HG03060 (cell line): ENCODE results near the gene HIPK2.

ENCODE experiments used
- ATAC-seq: cut with Tn5 transposase; IDR thresholded peaks from one replicate; pipeline ENCODE4 v1.9.1; 2021; ENCODE audit warnings: low read depth, moderate number of reproducible peaks; ENCODE audit not compliant: unreplicated experiment

The HIPK2 gene

DNA sequence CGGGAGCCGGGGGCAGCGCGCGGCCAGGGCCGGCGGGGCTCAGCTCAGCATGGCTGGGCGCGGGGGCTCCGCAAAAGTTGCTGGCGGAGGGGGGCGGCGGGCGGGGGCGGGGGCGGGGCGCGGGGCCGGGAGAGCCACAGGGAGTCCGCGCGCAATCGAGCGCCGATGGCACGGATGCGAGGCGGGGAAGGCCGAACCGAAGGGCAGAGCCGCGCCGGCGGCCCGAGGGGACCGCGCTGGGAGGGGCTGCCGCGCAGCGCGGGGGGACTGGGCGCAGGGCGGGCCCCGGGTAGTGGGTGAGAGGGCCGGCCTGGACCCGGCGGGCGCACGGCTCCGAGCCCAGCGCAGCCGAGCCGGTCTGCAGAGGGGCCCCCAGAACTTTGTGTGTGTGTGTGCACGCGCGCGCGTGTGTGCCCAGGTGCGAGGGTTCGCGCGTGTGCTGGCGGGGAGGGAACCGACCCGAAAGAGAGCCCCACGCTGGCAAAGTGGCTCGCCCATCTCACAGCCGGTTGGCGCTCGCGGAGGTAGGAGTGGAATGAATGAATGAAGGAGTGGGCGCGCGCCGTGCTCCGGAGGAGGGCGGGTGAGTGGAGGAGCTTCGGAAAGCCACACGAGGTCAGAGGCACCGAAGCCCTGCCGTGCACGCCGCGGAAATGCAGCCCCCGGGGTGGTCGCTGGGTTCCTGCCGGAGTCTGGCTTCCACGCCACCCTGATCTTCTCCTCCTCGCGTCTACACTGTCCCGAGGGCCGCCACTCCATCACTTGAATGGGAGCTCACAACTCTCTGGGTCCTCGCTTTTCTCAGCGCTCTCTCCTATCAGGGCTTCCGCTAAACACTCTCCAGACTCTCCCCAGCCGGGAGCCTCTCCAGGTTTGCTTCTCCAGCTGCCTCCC, at the start of gene HIPK2:
Gene HIPK2 (minus strand): TSS at position 51 of the 894 bp plus-strand sequence. CDS start 375 bp downstream, outside the sequence.
- no peak for ATAC-seq

DNA sequence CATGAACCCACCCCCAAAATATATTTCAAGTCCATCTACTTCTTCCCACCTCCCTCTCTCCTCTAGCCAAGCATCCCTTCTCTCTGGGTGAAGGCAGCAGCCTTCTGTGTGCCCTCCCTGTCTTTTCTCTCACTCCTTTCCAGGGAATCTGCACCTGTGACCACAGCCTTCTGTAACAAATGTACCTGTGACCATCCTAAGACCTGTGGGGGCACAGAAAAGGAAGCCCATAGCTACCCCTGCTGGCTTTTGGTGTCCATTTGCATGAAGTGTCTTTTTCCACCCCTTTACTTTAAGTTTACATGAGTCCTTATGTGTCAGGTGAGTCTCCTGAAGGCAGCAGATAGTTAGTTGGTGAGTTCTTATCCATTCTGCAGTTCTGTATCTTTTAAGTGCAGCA, 49.2 kb upstream of the HIPK2 start:
- ATAC-seq = no peak

DNA sequence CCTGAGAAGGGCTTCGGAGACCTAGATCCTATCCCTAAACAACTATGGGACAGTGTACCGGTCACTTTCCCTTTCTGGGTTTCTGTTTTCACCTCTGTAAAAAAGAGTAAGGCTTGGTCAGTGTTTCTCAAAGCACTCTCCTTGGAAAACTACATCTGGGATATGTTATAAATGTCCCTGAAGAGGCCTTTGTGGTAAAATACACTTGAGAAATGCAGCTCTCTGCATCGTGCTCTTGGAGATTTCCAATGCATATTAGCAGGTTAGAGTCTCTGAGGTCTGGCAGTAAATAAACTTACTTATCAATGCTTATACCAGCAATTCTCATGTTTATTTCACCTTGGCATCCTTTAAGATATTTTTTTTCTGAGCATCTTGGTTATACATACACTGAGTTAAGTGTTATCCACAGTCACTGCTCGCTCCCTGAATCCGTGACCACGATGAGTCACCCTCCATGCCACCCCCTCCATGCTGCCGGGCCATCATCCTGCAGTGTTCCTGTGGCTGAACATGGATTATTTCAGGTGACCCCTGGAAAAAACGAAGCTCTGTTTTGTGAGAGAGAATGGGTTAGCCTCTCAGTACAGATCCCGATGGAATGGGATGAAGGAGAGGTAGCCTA, 48.0 kb upstream of the HIPK2 start:
- ATAC-seq = no peak

DNA sequence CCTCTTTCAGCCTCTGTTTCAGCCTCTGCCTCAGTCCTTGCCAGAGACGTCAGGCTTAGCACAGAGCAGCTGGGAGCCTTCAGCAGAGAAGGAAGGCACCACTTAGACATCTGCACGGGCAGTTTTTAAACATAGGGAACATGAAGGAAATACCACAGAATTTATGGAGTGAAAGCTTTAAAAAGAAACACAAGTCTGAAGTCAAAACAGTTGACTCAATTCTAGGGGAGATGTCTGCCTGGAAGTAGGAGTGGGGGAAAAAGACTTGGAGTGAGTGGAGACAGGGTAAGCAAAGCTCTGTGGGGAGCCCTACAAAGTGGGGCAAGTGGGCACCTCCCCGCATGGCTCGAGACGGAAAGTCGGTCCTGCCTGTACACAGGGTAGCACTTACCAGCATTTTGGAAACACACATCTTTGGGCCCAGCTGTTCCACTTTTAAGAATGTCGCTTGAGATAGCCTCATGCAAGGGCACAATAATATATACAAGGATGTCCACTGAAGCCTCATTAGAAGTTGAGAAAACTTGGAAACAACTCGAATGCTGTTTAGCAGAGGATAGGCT, 46.2 kb upstream of the HIPK2 start:
- ATAC-seq = no peak

DNA sequence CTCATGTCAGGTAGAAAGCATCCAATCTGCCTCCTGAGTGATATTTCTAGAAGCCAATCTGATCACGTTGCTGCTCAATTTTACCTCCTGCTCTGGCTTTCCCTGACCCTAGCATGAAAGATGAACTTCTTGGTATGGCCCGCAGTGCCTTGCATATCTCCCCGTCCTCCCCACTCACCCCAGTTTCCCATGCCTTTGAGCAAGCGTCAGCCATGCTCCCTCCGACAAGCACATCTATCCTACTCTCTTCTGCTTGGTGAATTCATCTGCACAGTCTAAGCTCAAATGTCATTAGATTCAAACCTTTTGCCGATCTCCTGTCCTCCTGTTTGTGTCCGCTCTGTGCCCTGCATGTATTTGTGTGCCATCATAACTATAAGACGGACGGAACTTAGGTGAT, 45.1 kb upstream of the HIPK2 start:
- ATAC-seq = no peak

DNA sequence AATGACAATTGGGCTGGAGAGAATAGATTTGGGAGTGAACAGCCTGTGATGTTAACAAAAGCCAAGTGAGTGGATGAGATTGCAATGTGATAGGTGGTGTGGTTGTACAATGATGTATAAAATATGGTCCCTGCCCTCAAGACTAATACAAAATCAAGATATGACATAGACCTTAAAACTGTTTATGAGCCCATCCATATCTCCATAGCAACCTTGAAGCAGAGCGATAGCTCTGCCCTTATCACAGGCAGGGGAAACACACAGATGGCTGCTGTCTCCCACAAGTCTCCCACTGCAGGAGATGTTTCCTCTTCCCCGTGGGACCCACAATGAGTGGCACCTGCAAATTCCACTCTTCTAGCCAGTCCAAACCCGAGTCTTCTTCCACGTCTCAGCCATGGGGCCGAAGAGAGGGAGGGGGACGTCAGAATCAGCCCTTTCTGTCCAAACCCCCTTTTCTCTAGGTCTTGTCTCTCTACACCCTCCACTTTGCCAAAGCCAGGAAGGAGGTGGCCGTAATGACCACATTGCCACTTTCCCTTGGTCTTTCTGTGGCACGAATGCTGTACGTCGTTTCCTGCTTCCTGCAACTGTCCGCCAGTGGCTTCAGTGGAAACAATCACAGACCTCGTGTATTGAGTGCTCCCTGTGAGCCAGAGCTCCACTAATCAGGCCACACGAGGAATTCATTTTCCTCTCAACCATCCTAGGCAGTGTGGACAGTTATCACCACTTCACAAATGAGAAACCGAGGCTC, 43.7 kb upstream of the HIPK2 start:
- ATAC-seq = no peak

DNA sequence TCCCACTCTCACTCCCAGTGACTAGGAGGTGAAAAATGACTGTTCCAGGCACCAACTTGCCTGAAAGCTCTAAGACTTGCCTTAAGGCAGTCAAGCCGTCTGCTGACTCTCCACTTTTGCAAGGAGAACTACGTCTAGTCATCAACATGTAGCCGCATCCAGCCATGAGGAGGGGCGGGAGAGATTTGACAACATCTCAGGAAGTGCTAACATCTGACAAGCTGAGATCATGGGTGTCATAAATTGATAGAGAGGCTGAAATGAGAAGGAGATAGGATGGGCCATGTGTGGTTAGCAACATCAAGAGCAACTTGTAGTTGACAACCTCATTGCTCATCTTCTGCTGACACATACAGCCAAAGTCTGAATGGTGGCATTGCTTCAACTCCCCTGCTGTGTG, 42.3 kb upstream of the HIPK2 start:
- ATAC-seq = no peak

DNA sequence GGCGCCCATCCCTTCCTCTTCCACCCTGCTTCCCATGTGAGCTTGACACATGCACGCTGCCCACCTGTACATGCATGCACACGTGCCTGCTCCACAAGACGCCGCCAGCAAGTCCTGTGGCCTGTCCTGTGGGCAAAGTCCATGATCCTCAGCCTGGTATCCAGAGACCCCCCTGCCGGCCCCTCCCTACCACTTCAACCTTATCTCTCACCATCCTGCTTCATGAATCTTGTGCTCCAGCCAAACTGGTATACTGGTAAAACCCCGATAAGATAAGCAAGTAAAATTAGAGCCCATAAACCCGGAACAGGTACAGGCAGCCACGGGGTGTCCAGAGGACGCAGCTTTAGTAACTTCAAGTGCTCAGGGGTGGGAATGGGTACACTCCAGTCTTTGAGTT, 39.5 kb upstream of the HIPK2 start:
- no peak for ATAC-seq

DNA sequence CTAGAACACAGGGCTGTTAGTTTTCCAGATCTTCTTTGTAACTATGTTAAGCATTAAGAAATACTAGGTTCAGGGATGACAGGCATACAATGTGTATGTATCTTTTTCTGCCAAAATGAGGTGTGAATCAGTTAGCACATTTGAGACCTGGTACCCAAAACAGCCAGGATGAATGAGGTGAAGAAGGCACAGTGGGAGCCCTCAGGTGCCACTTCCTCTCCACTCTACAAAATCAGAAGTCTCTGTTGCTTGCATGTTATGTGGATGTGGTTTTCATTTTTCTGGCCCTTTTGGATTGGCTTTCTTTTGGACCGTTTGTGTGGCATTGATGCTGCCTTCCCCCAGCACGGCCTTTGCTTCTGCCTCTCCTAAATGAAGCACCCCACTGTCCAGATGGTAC, 35.9 kb upstream of the HIPK2 start:
- no peak for ATAC-seq

DNA sequence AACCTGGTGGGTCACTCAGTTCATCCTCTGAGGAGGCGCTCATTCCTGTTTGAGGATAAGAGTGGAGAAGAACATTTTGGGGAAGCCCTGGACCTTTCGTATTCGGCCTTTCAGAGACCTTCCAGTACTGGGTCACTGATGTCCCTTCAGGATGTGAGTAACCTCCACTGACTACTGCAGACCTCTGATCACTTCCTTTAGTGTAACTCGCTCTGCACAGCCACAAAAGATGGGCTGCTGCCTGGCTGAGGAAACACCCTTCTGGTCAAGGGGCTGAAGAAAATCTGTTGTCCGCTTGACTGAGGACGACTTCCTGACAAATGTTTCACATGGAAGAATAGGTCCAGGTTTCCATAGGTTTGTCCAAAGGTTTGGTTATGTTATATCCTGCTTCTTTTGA, 35.4 kb upstream of the HIPK2 start:
- ATAC-seq = no peak

DNA sequence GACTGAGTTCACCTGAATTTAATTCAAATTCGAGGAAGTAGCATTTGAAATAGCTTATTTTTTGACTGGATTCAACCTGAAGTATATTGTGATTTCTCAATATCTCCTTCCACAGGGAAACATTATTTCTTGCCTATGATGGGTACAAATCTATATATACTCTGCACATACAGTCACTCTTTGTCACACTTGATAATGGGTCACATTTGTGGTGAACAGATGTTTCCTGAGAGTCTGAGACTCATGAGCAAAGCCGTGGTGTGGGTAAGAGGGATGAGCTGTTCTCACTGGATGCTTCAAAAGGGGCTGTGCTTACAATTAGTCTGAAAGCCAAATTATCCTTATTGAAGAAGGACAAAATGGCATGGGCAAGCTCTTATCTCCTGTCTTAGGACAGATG, 33.3 kb upstream of the HIPK2 start:
- no peak for ATAC-seq

DNA sequence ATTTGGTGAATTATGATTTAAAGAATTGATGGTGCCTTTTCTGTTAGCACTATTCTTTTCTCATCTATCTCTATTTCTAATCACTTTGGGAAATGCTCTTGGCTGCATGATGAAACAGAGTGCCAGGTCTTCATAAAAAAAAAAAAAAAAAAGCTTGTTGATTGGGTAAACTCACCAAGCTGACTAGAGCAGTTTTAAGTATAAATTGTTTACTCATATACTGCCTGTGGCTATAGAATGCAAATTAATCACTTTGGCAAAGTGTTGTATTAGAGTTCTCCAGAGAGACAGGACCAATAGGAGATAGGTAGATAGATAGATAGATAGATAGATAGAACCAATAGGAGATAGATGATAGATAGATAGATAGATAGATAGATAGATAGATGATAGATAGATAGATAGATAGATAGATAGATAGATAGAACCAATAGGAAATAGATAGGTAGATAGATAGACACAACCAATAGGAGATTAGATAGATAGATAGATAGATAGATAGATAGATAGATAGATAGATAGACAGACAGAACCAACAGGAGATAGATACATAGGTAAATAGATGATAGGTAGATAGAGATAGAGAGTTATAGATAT, 31.1 kb upstream of the HIPK2 start:
- ATAC-seq = no peak

DNA sequence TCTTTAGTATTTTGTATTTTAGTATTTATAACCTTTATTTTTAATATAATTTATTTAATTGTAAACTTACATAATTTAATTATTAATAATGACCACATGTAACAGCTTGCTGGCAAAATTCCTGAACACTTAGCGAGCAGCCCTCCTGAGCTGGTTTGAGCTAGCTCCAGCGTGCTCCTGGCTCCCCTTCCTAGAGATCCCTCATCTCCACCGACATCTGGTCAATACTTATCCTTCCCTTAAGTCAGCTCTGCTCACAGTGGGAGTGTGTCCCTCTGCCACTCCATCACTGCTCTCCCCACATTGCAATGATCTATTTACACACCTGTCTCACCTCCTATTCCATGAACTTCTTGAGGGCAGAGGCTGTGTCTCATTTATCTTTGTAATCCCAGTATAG, 30.6 kb upstream of the HIPK2 start:
- ATAC-seq = no peak

DNA sequence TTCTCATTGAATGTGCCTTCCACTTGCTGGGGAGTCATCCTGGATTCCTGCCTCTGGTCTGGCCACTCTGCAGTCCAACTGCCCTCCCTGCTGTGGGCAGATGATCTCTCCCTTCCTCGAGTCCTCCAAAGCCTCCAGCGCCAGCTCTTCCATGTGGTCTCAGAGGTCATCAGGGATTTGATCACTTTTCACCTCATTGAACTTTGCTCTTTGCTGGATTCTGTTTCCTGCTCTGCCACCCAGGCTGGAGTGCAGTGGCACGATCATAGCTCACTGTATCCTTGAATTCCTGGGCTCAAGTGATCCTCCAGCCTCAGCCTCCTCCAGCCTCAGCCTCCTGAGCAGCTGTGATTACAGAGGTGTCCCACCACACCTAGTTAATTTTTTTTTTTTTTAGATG, 29.2 kb upstream of the HIPK2 start:
- ATAC-seq = no peak

DNA sequence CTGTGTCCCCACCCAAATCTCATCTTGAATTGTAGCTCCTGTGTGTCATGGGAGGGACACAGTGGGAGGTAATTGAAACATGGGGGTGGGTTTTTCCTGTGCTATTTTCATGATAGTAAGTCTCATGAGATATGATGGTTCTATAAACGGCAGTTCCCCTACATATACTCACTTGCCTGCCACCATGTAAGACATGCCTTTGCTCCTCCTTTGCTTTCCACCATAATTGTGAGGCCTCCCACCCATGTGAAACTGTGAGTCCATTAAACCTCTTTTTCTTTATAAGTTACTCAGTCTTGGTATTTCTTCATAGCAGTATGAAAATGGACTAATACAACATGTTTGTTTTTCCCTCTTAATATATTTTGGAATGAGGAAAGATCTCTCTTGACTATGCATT, 26.8 kb upstream of the HIPK2 start:
- no peak for ATAC-seq

DNA sequence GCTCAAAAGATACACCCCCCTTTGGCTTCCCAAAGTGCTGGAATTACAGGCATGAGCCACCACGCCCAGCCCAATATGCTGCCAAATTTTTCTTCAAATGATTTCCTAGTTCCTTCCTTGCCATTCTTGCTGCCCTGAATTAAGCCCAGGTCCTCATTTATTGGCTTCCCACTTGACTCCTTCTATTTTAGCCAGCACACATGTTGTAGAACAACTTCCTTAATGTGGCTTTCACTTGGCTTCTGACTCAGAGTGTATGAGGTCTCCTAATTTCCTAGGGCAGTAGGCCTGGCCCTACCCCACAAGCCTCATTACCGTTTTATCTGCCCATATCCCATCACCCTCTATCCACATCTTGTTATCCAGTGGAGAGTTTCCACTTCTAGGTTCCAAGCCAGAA, 21.8 kb upstream of the HIPK2 start:
- ATAC-seq = no peak

DNA sequence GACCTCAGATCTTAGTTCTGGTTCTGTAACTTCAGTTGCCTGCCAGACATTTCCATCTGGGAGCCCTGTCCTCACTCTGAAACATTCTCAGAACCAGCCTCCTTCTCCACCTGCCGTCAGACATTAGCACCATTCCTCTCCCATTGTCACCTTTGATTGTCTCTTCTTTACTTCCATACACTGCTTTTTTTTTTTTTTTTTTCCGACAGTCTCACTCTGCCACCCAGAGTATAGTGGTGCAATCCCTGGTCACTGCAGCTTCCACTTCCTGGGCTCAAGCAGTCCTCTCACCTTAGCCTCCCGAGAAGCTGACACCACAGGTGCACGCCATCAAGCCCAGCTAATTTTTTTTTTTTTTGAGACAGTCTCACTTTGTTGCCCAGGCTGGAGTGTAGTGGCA, 21.1 kb upstream of the HIPK2 start:
- ATAC-seq = no peak

DNA sequence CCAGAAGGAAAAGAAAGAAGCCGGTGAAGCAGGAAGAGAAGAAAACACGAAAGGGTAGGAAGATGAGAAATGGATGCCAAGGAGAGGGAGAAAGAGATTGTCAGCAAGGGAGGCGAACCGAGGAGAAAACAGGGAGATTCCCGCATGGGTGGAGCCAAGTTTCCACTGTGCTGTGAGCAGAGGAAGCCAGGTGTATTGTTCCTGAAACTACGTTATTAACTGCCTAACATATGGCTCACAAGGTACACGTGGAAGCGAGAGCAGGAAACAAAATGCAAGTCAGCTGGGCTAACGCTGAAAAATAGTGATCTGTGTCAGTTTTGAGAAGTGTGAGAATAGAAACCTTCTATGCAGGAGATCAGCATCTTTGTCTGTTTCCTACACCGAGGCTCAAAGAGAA, 20.4 kb upstream of the HIPK2 start:
- no peak for ATAC-seq

DNA sequence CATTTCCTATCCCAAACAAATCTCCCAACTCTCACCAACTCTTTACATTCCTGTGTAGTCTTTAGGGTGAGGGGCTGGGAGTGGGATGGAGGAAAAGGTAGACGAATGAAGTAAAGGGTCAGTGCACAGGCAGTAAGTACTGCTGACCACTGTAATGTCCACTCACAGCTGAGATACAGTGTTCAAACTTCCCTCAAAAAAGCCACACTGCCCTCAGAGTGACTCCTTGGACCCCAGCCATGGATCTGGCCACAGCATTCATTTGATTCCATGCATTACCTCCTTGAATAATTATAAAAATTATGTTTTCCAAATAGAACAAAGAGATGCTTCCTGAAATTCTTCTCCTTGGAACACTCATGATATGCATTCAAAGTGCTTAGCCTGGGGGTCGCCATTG, 19.8 kb upstream of the HIPK2 start:
- no peak for ATAC-seq

DNA sequence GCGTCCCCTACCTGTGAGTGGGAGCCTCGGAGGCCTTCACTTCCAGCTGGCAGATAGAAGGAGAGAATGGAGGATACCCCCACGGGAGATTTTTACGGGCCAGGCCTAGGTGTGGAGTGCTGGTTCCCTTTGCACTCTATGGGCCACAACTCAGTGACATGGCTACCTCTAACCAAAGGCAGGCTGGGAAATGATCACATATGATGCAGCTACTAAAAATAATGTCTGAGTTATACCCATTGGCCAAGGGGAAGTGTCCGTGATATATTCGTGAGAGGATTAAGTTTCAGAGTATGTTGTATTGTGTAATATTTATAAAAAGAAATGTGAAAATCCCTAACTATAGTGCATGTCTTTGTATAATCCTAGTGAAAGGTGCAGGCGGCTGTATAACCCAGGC, 13.5 kb upstream of the HIPK2 start:
- ATAC-seq = no peak

DNA sequence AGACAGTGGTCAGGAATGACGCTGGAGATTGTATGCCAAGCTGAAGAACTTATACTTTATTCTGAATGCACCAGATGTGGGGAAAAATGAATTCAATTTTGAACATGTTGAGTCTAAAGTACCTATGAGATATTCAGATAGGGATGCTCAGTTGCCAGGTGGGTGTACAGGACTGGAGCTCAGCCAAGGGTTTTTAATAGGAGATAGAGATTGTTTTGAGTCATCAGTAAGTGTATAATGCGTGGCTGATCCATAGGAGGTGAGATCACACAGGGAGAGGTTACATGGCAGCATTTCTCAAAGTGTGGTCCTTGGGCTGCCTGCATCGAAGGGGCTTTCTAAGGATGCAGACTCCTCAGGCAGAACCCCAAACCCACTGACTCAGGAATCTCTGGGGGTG, 6.8 kb upstream of the HIPK2 start:
- no peak for ATAC-seq
